ENCODE measurements around the gene TRAPPC2L.

TRAPPC2L gene

GRCh38 chr16:88846088-88846487 lies 10.8 kb upstream of the TRAPPC2L start:
- TF ChIP-seq CTCF (conservative IDR thresholded peaks at IDR 0.05; ENCODE audit: low read depth, low read length), result no peak
- no peak overlapping the region for H3K4me3 ChIP-seq (ENCODE audit: low read depth, low read length)
- DNase-seq (ENCODE audit: low read depth), result peak; percentile 16

GRCh38 chr16:88847654-88848053 lies 9.3 kb upstream of the TRAPPC2L start:
- DNase-seq (ENCODE audit: low read depth), result no peak
- no peak overlapping the region for H3K4me3 ChIP-seq (ENCODE audit: low read depth, low read length)
- no peak for TF ChIP-seq CTCF (conservative IDR thresholded peaks at IDR 0.05; ENCODE audit: low read depth, low read length)

- no peak for DNase-seq (ENCODE audit: low read depth)
- no peak for TF ChIP-seq CTCF (conservative IDR thresholded peaks at IDR 0.05; ENCODE audit: low read depth, low read length)
- H3K4me3 ChIP-seq (ENCODE audit: low read depth, low read length), result no peak overlapping the region
These were observed 8.4 kb upstream of the TRAPPC2L start for GRCh38 chr16:88848557-88848956.

- no peak for DNase-seq (ENCODE audit: low read depth)
- H3K4me3 ChIP-seq (ENCODE audit: low read depth, low read length), result no peak overlapping the region
- TF ChIP-seq CTCF (conservative IDR thresholded peaks at IDR 0.05; ENCODE audit: low read depth, low read length), result no peak
These were observed 6.3 kb upstream of the TRAPPC2L start for GRCh38 chr16:88850531-88851199.

- DNase-seq (ENCODE audit: low read depth), result no peak
- TF ChIP-seq CTCF (conservative IDR thresholded peaks at IDR 0.05; ENCODE audit: low read depth, low read length), result no peak
- no peak overlapping the region for H3K4me3 ChIP-seq (ENCODE audit: low read depth, low read length)
These were observed 5.3 kb upstream of the TRAPPC2L start for GRCh38 chr16:88851616-88852015.

GRCh38 chr16:88853325-88853941 lies 3.5 kb upstream of the TRAPPC2L start:
- TF ChIP-seq CTCF (conservative IDR thresholded peaks at IDR 0.05; ENCODE audit: low read depth, low read length), result no peak
- H3K4me3 ChIP-seq (ENCODE audit: low read depth, low read length), result no peak overlapping the region
- peak; percentile 21 for DNase-seq (ENCODE audit: low read depth)
